ENCODE measurements around the gene CYP19A1.
A peak's percentile ranks its signal among the peaks of the same experiment; 100 is the strongest.

The CYP19A1 gene

GRCh38 chr15:51322621-51323296 lies 15.6 kb downstream of the CYP19A1 start:
- DNase-seq, result peak in 1 of 2 donors; percentile 12

GRCh38 chr15:51321316-51321715 lies 17.1 kb downstream of the CYP19A1 start:
- no peak for DNase-seq

- no peak for DNase-seq
Observed at GRCh38 chr15:51320843-51321242, 17.6 kb downstream of the CYP19A1 start.

- DNase-seq, result no peak
Observed at GRCh38 chr15:51319539-51319938, 18.9 kb downstream of the CYP19A1 start.

- DNase-seq, result no peak
Observed at GRCh38 chr15:51318382-51319150, 19.8 kb downstream of the CYP19A1 start.

- no peak for DNase-seq
Observed at GRCh38 chr15:51316636-51317035, 21.8 kb downstream of the CYP19A1 start.

GRCh38 chr15:51315726-51316125 lies 22.7 kb downstream of the CYP19A1 start:
- DNase-seq, result no peak

- DNase-seq, result no peak
Observed at GRCh38 chr15:51314391-51315337, 23.7 kb downstream of the CYP19A1 start.

- no peak for DNase-seq
Observed at GRCh38 chr15:51313644-51314280, 24.6 kb downstream of the CYP19A1 start.

- no peak for DNase-seq
Observed at GRCh38 chr15:51313074-51313393, 25.4 kb downstream of the CYP19A1 start.

- no peak for DNase-seq
Observed at GRCh38 chr15:51312166-51313073, 26.0 kb downstream of the CYP19A1 start.

- no peak for DNase-seq
Observed at GRCh38 chr15:51311510-51311909, 26.9 kb downstream of the CYP19A1 start.

GRCh38 chr15:51310064-51310463 lies 28.3 kb downstream of the CYP19A1 start:
- DNase-seq, result no peak

- DNase-seq, result no peak
Observed at GRCh38 chr15:51307811-51308210, 30.6 kb downstream of the CYP19A1 start.

- no peak for DNase-seq
Observed at GRCh38 chr15:51307325-51307724, 31.1 kb downstream of the CYP19A1 start.

- no peak for DNase-seq
Observed at GRCh38 chr15:51303462-51303980, 34.9 kb downstream of the CYP19A1 start.

GRCh38 chr15:51302480-51302879 lies 35.9 kb downstream of the CYP19A1 start:
- DNase-seq, result no peak

GRCh38 chr15:51299187-51300015 lies 39.0 kb downstream of the CYP19A1 start:
- DNase-seq, result no peak

- no peak for DNase-seq
Observed at GRCh38 chr15:51298620-51299019, 39.8 kb downstream of the CYP19A1 start.

- DNase-seq, result no peak
Observed at GRCh38 chr15:51290720-51291119, 47.7 kb downstream of the CYP19A1 start.

GRCh38 chr15:51289290-51289689 lies 49.1 kb downstream of the CYP19A1 start:
- no peak for DNase-seq
